H9 (cell line): ENCODE measurements around the gene EPB41L1. TPM values are rescaled to one million over a fixed set of nuclear protein-coding genes. Genes with fewer than 3 reads are reported as not detected.

ENCODE experiments used
- DNase-seq: peaks from one replicate; pipeline ENCODE4 v3.0.0-alpha.2; 2017
- H2AFZ ChIP-seq: one replicate; pipeline ENCODE4 v1.6.1; 2013; ENCODE audit warnings: mild to moderate bottlenecking, low read length, control low read depth, moderate library complexity
- H2AK5ac ChIP-seq: 2 replicates; pipeline ENCODE4 v1.6.1; 2013; ENCODE audit warnings: low read length, control low read depth, mixed read lengths; ENCODE audit not compliant: insufficient read length
- H2BK120ac ChIP-seq: one replicate; pipeline ENCODE4 v1.6.1; 2013; ENCODE audit warnings: low read depth, mild to moderate bottlenecking, low read length, control low read depth, inconsistent platforms; ENCODE audit not compliant: poor library complexity, severe bottlenecking
- H2BK12ac ChIP-seq: 2 replicates; pipeline ENCODE4 v1.6.1; 2013; ENCODE audit warnings: low read length, control low read depth, mixed read lengths, low read depth; ENCODE audit not compliant: insufficient read length
- H2BK15ac ChIP-seq: 2 replicates; pipeline ENCODE4 v1.6.1; 2013; ENCODE audit warnings: low read depth, low read length, control low read depth
- H2BK20ac ChIP-seq: one replicate; pipeline ENCODE4 v1.6.1; 2013; ENCODE audit warnings: low read depth, mild to moderate bottlenecking, low read length, control low read depth, inconsistent platforms; ENCODE audit not compliant: poor library complexity, severe bottlenecking
- H2BK5ac ChIP-seq: 2 replicates; pipeline ENCODE4 v1.6.1; 2013; ENCODE audit warnings: low read length, control low read depth, mixed read lengths; ENCODE audit not compliant: insufficient read length
- H3K14ac ChIP-seq: 2 replicates; pipeline ENCODE4 v1.6.1; 2013; ENCODE audit warnings: low read length, control low read depth; ENCODE audit not compliant: insufficient read depth
- H3K18ac ChIP-seq: 2 replicates; pipeline ENCODE4 v1.6.1; 2013; ENCODE audit warnings: low read depth, mild to moderate bottlenecking, mixed read lengths, low read length, control low read depth; ENCODE audit not compliant: insufficient read length
- H3K23ac ChIP-seq: 2 replicates; pipeline ENCODE4 v1.6.1; 2013; ENCODE audit warnings: low read length, control low read depth, mixed read lengths, low read depth; ENCODE audit not compliant: insufficient read length
- H3K23me2 ChIP-seq: 2 replicates; pipeline ENCODE4 v1.6.1; 2013; ENCODE audit warnings: low read depth, mild to moderate bottlenecking, mixed read lengths, low read length, control low read depth; ENCODE audit not compliant: insufficient read length, poor library complexity, severe bottlenecking
- H3K27ac ChIP-seq: 2 replicates; pipeline ENCODE4 v1.5.1; 2013; ENCODE audit warnings: low read length, control low read depth, mixed read lengths, low read depth; ENCODE audit not compliant: insufficient read length
- H3K27me3 ChIP-seq: 2 replicates; pipeline ENCODE4 v1.6.1; 2013; ENCODE audit warnings: low read length, control low read depth, inconsistent platforms; ENCODE audit not compliant: insufficient read depth
- H3K4ac ChIP-seq: 2 replicates; pipeline ENCODE4 v1.6.1; 2013; ENCODE audit warnings: low read depth, mild to moderate bottlenecking, control low read depth, inconsistent platforms, low read length, moderate library complexity
- H3K4me1 ChIP-seq: 2 replicates; pipeline ENCODE4 v1.6.1; 2013; ENCODE audit warnings: low read length, control low read depth, inconsistent platforms; ENCODE audit not compliant: insufficient read depth
- H3K4me2 ChIP-seq: 2 replicates; pipeline ENCODE4 v1.6.1; 2013; ENCODE audit warnings: low read length, control low read depth, mixed read lengths; ENCODE audit not compliant: insufficient read length, insufficient read depth
- H3K56ac ChIP-seq: 2 replicates; pipeline ENCODE4 v1.6.1; 2013; ENCODE audit warnings: low read depth, mild to moderate bottlenecking, mixed read lengths, low read length, control low read depth; ENCODE audit not compliant: insufficient read length
- H3K79me1 ChIP-seq: 2 replicates; pipeline ENCODE4 v1.6.1; 2013; ENCODE audit warnings: low read depth, mild to moderate bottlenecking, moderate library complexity, low read length, control low read depth, inconsistent platforms; ENCODE audit not compliant: insufficient read depth, poor library complexity, severe bottlenecking
- H3K79me2 ChIP-seq: 2 replicates; pipeline ENCODE4 v1.6.1; 2013; ENCODE audit warnings: low read length, control low read depth, inconsistent platforms; ENCODE audit not compliant: insufficient read depth
- H3K9ac ChIP-seq: 2 replicates; pipeline ENCODE4 v1.6.1; 2013; ENCODE audit warnings: low read length, control low read depth, mixed read lengths; ENCODE audit not compliant: insufficient read length; ENCODE audit errors: extremely low read depth
- H3K9me3 ChIP-seq: one replicate; pipeline ENCODE4 v1.6.1; 2013; ENCODE audit warnings: low read depth, low read length, inconsistent platforms; ENCODE audit not compliant: control insufficient read depth
- H3T11ph ChIP-seq: one replicate; pipeline ENCODE4 v1.6.1; 2013; ENCODE audit warnings: mild to moderate bottlenecking, low read length, control low read depth, inconsistent platforms
- H4K20me1 ChIP-seq: one replicate; pipeline ENCODE4 v1.6.1; 2013; ENCODE audit not compliant: control insufficient read depth, insufficient read length, insufficient read depth
- H4K5ac ChIP-seq: 2 replicates; pipeline ENCODE4 v1.6.1; 2013; ENCODE audit warnings: low read depth, mild to moderate bottlenecking, mixed read lengths, low read length, control low read depth; ENCODE audit not compliant: insufficient read length
- H4K8ac ChIP-seq: replicated peaks from 2 replicates; pipeline ENCODE4 v1.6.1; 2013; ENCODE audit warnings: low read length, control low read depth, mixed read lengths, low read depth; ENCODE audit not compliant: insufficient read length
- H4K91ac ChIP-seq: 2 replicates; pipeline ENCODE4 v1.6.1; 2013; ENCODE audit warnings: low read depth, mild to moderate bottlenecking, moderate library complexity, mixed read lengths, low read length, control low read depth; ENCODE audit not compliant: insufficient read length
- H3K27ac Mint-ChIP-seq, 3 experiments: 2 replicates in 2 of 3; 3 replicates in 1 of 3; pipeline ENCODE4 v1.8.0; 2020 to 2021; ENCODE audit warnings: mixed read lengths in 3 of 3, mild to moderate bottlenecking in 1 of 3, moderate library complexity in 1 of 3
- H3K27me3 Mint-ChIP-seq: 2 replicates; pipeline ENCODE4 v1.8.0; 2021; ENCODE audit warnings: low read depth, mild to moderate bottlenecking, moderate library complexity, mixed read lengths
- H3K36me3 Mint-ChIP-seq, 3 experiments: 2 replicates in 2 of 3; 3 replicates in 1 of 3; pipeline ENCODE4 v1.8.0; 2020 to 2021; ENCODE audit warnings: low read depth in 3 of 3, mixed read lengths in 3 of 3; ENCODE audit not compliant: insufficient read depth in 1 of 3
- H3K4me1 Mint-ChIP-seq, 2 experiments: 2 replicates each; pipeline ENCODE4 v1.8.0; 2020; ENCODE audit warnings: mixed read lengths in 2 of 2
- H3K4me3 Mint-ChIP-seq, 2 experiments: 2 replicates in 1 of 2; 3 replicates in 1 of 2; pipeline ENCODE4 v1.8.0; 2020 to 2021; ENCODE audit warnings: mild to moderate bottlenecking in 2 of 2, mixed read lengths in 2 of 2, moderate library complexity in 1 of 2
- H3K9me3 Mint-ChIP-seq, 2 experiments: 2 replicates in 1 of 2; 3 replicates in 1 of 2; pipeline ENCODE4 v1.8.0; 2020; ENCODE audit warnings: mild to moderate bottlenecking in 2 of 2, mixed read lengths in 2 of 2, moderate library complexity in 1 of 2
- WGBS: extraction: QIAGEN DNeasy Blood & Tissue Kit; methylation state at CpG from one replicate; pipeline ENCODE4 v1.1.7; 2013; ENCODE audit warnings: missing lambda C conversion rate, low lambda C conversion rate, mixed read lengths; ENCODE audit not compliant: insufficient read length; ENCODE audit errors: extremely low coverage; 5-methylcytosine and 5-hydroxymethylcytosine counted together
- total RNA-seq: library from RNA; stranded (reverse); gene quantifications from 2 replicates; pipeline ENCODE4 v1.2.1, GENCODE V29; 2021
- TF ChIP-seq, protein P1 (sequence below): fragments of 200-600 bp; sonication (generic); conservative IDR thresholded peaks from 3 replicates; pipeline ENCODE4 v1.8.0; 2021; ENCODE audit warnings: antibody characterized with exemption, mild to moderate bottlenecking

EPB41L1 gene
- total RNA-seq, 1 experiment from 2014 or later: 31.1 TPM

- H2BK5ac ChIP-seq: no peak overlapping the region
- no peaks in the 10 kb centered on the region for H3K27me3 ChIP-seq
- no peak overlapping the region for H3K9ac ChIP-seq
- no peaks in the 10 kb centered on the region for H4K20me1 ChIP-seq
- H2BK120ac ChIP-seq: no peak overlapping the region
- no peak for DNase-seq
- H2BK15ac ChIP-seq: no peak overlapping the region
- no peaks in the 10 kb centered on the region for H3K23me2 ChIP-seq
- no peaks in the 10 kb centered on the region for H3K79me2 ChIP-seq
- WGBS: no CpG with 5 or more reads among the region's 2 CpGs
- H2BK20ac ChIP-seq: no peak overlapping the region
- no peak overlapping the region for H2AFZ ChIP-seq
- H3K27ac ChIP-seq: no peak overlapping the region
- H3K79me1 ChIP-seq: no peaks in the 10 kb centered on the region
- no peak overlapping the region for H3K27ac Mint-ChIP-seq
- no peak overlapping the region for H3K4ac ChIP-seq
- H4K91ac ChIP-seq: no peak overlapping the region
- no peak overlapping the region for H3T11ph ChIP-seq
- no peak overlapping the region for H3K14ac ChIP-seq
- H3K9me3 ChIP-seq: no peaks in the 10 kb centered on the region
- TF ChIP-seq, protein P1, sequence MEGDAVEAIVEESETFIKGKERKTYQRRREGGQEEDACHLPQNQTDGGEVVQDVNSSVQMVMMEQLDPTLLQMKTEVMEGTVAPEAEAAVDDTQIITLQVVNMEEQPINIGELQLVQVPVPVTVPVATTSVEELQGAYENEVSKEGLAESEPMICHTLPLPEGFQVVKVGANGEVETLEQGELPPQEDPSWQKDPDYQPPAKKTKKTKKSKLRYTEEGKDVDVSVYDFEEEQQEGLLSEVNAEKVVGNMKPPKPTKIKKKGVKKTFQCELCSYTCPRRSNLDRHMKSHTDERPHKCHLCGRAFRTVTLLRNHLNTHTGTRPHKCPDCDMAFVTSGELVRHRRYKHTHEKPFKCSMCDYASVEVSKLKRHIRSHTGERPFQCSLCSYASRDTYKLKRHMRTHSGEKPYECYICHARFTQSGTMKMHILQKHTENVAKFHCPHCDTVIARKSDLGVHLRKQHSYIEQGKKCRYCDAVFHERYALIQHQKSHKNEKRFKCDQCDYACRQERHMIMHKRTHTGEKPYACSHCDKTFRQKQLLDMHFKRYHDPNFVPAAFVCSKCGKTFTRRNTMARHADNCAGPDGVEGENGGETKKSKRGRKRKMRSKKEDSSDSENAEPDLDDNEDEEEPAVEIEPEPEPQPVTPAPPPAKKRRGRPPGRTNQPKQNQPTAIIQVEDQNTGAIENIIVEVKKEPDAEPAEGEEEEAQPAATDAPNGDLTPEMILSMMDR: no peak
- H3K9me3 Mint-ChIP-seq: no peaks in the 10 kb centered on the region
- H3K4me2 ChIP-seq: no peak overlapping the region
- no peak overlapping the region for H2AK5ac ChIP-seq
- no peak overlapping the region for H4K8ac ChIP-seq
- H3K4me1 ChIP-seq: 0 out of 2 replicates have a peak, but pooled peaks cover 2% of the 10 kb centered on the region
- H3K4me3 Mint-ChIP-seq: no peak overlapping the region
- H3K23ac ChIP-seq: no peak overlapping the region
- no peak overlapping the region for H3K18ac ChIP-seq
- no peak overlapping the region for H4K5ac ChIP-seq
- H2BK12ac ChIP-seq: no peak overlapping the region
- no peaks in the 10 kb centered on the region for H3K36me3 Mint-ChIP-seq
- no peak overlapping the region for H3K56ac ChIP-seq
- peaks cover 26 to 32% of the 10 kb centered on the region in 2 experiments for H3K4me1 Mint-ChIP-seq
- H3K27me3 Mint-ChIP-seq: peaks cover 56% of the 10 kb centered on the region
Observed at GRCh38 chr20:36116807-36117441, 37.6 kb upstream of the EPB41L1 start.
